ENCODE results near the gene KIF26B. TPM values are rescaled to one million over a fixed set of nuclear protein-coding genes. Genes with fewer than 3 reads are reported as not detected.

The KIF26B gene
- total RNA-seq, 1 donor from 2014 or later: 3.4 TPM

GRCh38 chr1:245338485-245338877 lies 183.7 kb downstream of the KIF26B start:
- Mint-ChIP-seq H3K4me1 (ENCODE audit: unreplicated experiment) (peaks cover 13% of the 10 kb centered on the region), H3K36me3 (ENCODE audit: low read depth, unreplicated experiment) (no peaks in the 10 kb centered on the region), H3K4me3 (ENCODE audit: unreplicated experiment) (no peak overlapping the region), H3K27ac (ENCODE audit: unreplicated experiment) (peak overlapping the region; percentile 6), H3K27me3 (ENCODE audit: unreplicated experiment) (peaks cover 11% of the 10 kb centered on the region), H3K9me3 (ENCODE audit: unreplicated experiment) (no peaks in the 10 kb centered on the region)
- no peak for TF ChIP-seq CTCF (IDR thresholded peaks at IDR 0.05; ENCODE audit: unreplicated experiment)
- DNase-seq (ENCODE audit: low spot score): no peak

- no peak overlapping the region for H3K4me3 Mint-ChIP-seq (ENCODE audit: unreplicated experiment)
- no peak for DNase-seq (ENCODE audit: low spot score)
- H3K36me3 Mint-ChIP-seq (ENCODE audit: low read depth, unreplicated experiment): no peaks in the 10 kb centered on the region
- H3K9me3 Mint-ChIP-seq (ENCODE audit: unreplicated experiment): no peaks in the 10 kb centered on the region
- no peak overlapping the region for H3K27ac Mint-ChIP-seq (ENCODE audit: unreplicated experiment)
- peaks cover 6% of the 10 kb centered on the region for H3K4me1 Mint-ChIP-seq (ENCODE audit: unreplicated experiment)
- no peak for TF ChIP-seq CTCF (IDR thresholded peaks at IDR 0.05; ENCODE audit: unreplicated experiment)
- peaks cover 4% of the 10 kb centered on the region for H3K27me3 Mint-ChIP-seq (ENCODE audit: unreplicated experiment)
These were observed 187.0 kb downstream of the KIF26B start for GRCh38 chr1:245341743-245342142.

GRCh38 chr1:245345191-245345884 lies 190.6 kb downstream of the KIF26B start:
- Mint-ChIP-seq H3K36me3 (ENCODE audit: low read depth, unreplicated experiment) (no peaks in the 10 kb centered on the region), H3K4me3 (ENCODE audit: unreplicated experiment) (no peak overlapping the region), H3K27me3 (ENCODE audit: unreplicated experiment) (peaks cover 4% of the 10 kb centered on the region), H3K4me1 (ENCODE audit: unreplicated experiment) (no peaks in the 10 kb centered on the region), H3K27ac (ENCODE audit: unreplicated experiment) (no peak overlapping the region), H3K9me3 (ENCODE audit: unreplicated experiment) (no peaks in the 10 kb centered on the region)
- no peak for DNase-seq (ENCODE audit: low spot score)
- TF ChIP-seq CTCF (IDR thresholded peaks at IDR 0.05; ENCODE audit: unreplicated experiment): no peak

GRCh38 chr1:245348626-245349025 lies 193.8 kb downstream of the KIF26B start:
- no peak for DNase-seq (ENCODE audit: low spot score)
- H3K36me3 Mint-ChIP-seq (ENCODE audit: low read depth, unreplicated experiment): no peaks in the 10 kb centered on the region
- no peak for TF ChIP-seq CTCF (IDR thresholded peaks at IDR 0.05; ENCODE audit: unreplicated experiment)
- no peaks in the 10 kb centered on the region for H3K4me1 Mint-ChIP-seq (ENCODE audit: unreplicated experiment)
- H3K27ac Mint-ChIP-seq (ENCODE audit: unreplicated experiment): no peak overlapping the region
- no peaks in the 10 kb centered on the region for H3K9me3 Mint-ChIP-seq (ENCODE audit: unreplicated experiment)
- no peak overlapping the region for H3K4me3 Mint-ChIP-seq (ENCODE audit: unreplicated experiment)
- H3K27me3 Mint-ChIP-seq (ENCODE audit: unreplicated experiment): peaks cover 3% of the 10 kb centered on the region

GRCh38 chr1:245353411-245353810 lies 198.6 kb downstream of the KIF26B start:
- Mint-ChIP-seq H3K9me3 (ENCODE audit: unreplicated experiment) (no peaks in the 10 kb centered on the region), H3K27me3 (ENCODE audit: unreplicated experiment) (no peaks in the 10 kb centered on the region)
- TF ChIP-seq CTCF (IDR thresholded peaks at IDR 0.05; ENCODE audit: unreplicated experiment): no peak

More at GRCh38 chr1:245353411-245353810, 198.6 kb downstream of the KIF26B start:
- H3K4me1 Mint-ChIP-seq (ENCODE audit: unreplicated experiment): no peaks in the 10 kb centered on the region
- H3K27ac Mint-ChIP-seq (ENCODE audit: unreplicated experiment): no peak overlapping the region
- DNase-seq (ENCODE audit: low spot score): no peak
- no peaks in the 10 kb centered on the region for H3K36me3 Mint-ChIP-seq (ENCODE audit: low read depth, unreplicated experiment)
- H3K4me3 Mint-ChIP-seq (ENCODE audit: unreplicated experiment): no peak overlapping the region
